CD8-positive, alpha-beta memory T cell (primary cell): ENCODE results near the gene PDGFD. TPM values are rescaled to one million over a fixed set of nuclear protein-coding genes. Genes with fewer than 3 reads are reported as not detected.

ENCODE experiments used
- CTCF ChIA-PET: fragments of 350-600 bp; sonication (Branson Sonifier 250); formaldehyde crosslinking; loops from one replicate; lab custom pipeline; 2021; ENCODE audit warnings: antibody characterized with exemption; lab: Charles Lee
- POLR2A ChIA-PET: fragments of 350-600 bp; sonication (Branson Sonifier 250); formaldehyde crosslinking; loops from one replicate; lab custom pipeline; 2021; ENCODE audit warnings: antibody characterized with exemption; lab: Charles Lee
- DNase-seq, 5 donors: peaks; one replicate each; pipeline versions ENCODE4 v3.0.0 to v3.0.0-alpha.2; 2020 to 2022; ENCODE audit warnings: mixed read lengths in 1 of 5
- H3K27ac ChIP-seq: one replicate; pipeline ENCODE4 v1.7.0; 2013; ENCODE audit warnings: low read depth, mild to moderate bottlenecking, low read length, moderate library complexity
- H3K27me3 ChIP-seq: 2 replicates; pipeline ENCODE4 v1.7.0; 2013; ENCODE audit warnings: low read length, mild to moderate bottlenecking; ENCODE audit not compliant: insufficient read depth, poor library complexity, severe bottlenecking
- H3K36me3 ChIP-seq: 2 replicates; pipeline ENCODE4 v1.7.0; 2013; ENCODE audit warnings: mild to moderate bottlenecking, low read length, moderate library complexity; ENCODE audit not compliant: insufficient read depth
- H3K4me1 ChIP-seq: 2 replicates; pipeline ENCODE4 v1.7.0; 2013; ENCODE audit warnings: mild to moderate bottlenecking, low read length, moderate library complexity; ENCODE audit not compliant: insufficient read depth
- H3K4me3 ChIP-seq: 2 replicates; pipeline ENCODE4 v1.7.0; 2013; ENCODE audit warnings: mild to moderate bottlenecking, low read length
- H3K9me3 ChIP-seq: 2 replicates; pipeline ENCODE4 v1.7.0; 2013; ENCODE audit warnings: mild to moderate bottlenecking, low read length
- H3K27ac Mint-ChIP-seq, 8 donors: one replicate each; pipeline ENCODE4 v1.8.0; 2020 to 2021; ENCODE audit warnings: mixed read lengths in 8 of 8, mild to moderate bottlenecking in 6 of 8, inconsistent platforms in 3 of 8, moderate library complexity in 3 of 8
- H3K27me3 Mint-ChIP-seq, 2 donors: one replicate each; pipeline ENCODE4 v1.8.0; 2020 to 2021; ENCODE audit warnings: mixed read lengths in 2 of 2, mild to moderate bottlenecking in 1 of 2, moderate library complexity in 1 of 2
- H3K36me3 Mint-ChIP-seq, 3 donors: one replicate each; pipeline ENCODE4 v1.8.0; 2020 to 2021; ENCODE audit warnings: mixed read lengths in 3 of 3, inconsistent platforms in 1 of 3, mild to moderate bottlenecking in 1 of 3
- H3K4me1 Mint-ChIP-seq, 3 donors: one replicate each; pipeline ENCODE4 v1.8.0; 2020 to 2021; ENCODE audit warnings: mixed read lengths in 3 of 3, inconsistent platforms in 1 of 3, mild to moderate bottlenecking in 1 of 3
- H3K4me3 Mint-ChIP-seq, 7 donors: one replicate each; pipeline ENCODE4 v1.8.0; 2020 to 2021; ENCODE audit warnings: mixed read lengths in 7 of 7, mild to moderate bottlenecking in 6 of 7, moderate library complexity in 4 of 7, inconsistent platforms in 2 of 7
- H3K9me3 Mint-ChIP-seq, 5 donors: one replicate each; pipeline ENCODE4 v1.8.0; 2020 to 2022; ENCODE audit warnings: mixed read lengths in 5 of 5, mild to moderate bottlenecking in 3 of 5, moderate library complexity in 2 of 5, inconsistent platforms in 1 of 5
- polyA plus RNA-seq: library from polyadenylated mRNA; unstranded; fragments of 300-500 nt; fragmentation: Illumina TruSeq; gene quantifications from one replicate; pipeline ENCODE4 v1.2.3, GENCODE V29; 2021
- total RNA-seq, 2 experiments: library from RNA; stranded (reverse); gene quantifications; one replicate each; pipeline ENCODE4 v1.2.3, GENCODE V29; 2021

Gene PDGFD
- total and polyA plus RNA-seq, 3 experiments from 2014 or later: 0.15 to 8.1 (median 0.29) TPM

DNA sequence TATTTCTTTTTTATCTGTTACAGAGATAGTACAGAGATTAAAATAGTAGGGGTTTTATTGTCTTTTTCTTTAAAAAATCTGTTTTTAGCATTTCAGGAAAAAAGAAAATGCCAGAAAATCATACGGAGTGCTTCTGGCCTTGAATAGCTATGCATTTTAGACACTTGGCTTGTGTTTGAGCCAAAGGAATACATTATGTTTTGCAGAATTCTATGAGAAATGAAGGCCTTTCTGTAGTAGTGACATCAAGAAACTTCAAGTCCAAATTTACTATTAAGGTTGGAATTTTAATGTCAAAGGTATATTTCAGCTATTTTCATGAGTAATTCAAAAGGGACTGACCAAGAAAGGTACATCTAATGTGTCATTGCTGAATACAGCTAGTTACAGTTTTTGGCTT, 183.8 kb downstream of the PDGFD start:
- Mint-ChIP-seq H3K27ac (no peak overlapping the region), H3K9me3 (peaks cover 0 to 4% (median 0%) of the 10 kb centered on the region in 5 donors), H3K36me3 (no peaks in the 10 kb centered on the region), H3K4me1 (no peaks in the 10 kb centered on the region), H3K4me3 (no peak overlapping the region), H3K27me3 (no peaks in the 10 kb centered on the region)
- H3K9me3 ChIP-seq: no peaks in the 10 kb centered on the region
- no peak overlapping the region for H3K27ac ChIP-seq
- no peak for DNase-seq
- no peak overlapping the region for H3K4me3 ChIP-seq
- H3K36me3 ChIP-seq: no peaks in the 10 kb centered on the region
- H3K4me1 ChIP-seq: no peaks in the 10 kb centered on the region
- no peaks in the 10 kb centered on the region for H3K27me3 ChIP-seq
- ChIA-PET CTCF (no interaction called here), POLR2A (no interaction called here)

DNA sequence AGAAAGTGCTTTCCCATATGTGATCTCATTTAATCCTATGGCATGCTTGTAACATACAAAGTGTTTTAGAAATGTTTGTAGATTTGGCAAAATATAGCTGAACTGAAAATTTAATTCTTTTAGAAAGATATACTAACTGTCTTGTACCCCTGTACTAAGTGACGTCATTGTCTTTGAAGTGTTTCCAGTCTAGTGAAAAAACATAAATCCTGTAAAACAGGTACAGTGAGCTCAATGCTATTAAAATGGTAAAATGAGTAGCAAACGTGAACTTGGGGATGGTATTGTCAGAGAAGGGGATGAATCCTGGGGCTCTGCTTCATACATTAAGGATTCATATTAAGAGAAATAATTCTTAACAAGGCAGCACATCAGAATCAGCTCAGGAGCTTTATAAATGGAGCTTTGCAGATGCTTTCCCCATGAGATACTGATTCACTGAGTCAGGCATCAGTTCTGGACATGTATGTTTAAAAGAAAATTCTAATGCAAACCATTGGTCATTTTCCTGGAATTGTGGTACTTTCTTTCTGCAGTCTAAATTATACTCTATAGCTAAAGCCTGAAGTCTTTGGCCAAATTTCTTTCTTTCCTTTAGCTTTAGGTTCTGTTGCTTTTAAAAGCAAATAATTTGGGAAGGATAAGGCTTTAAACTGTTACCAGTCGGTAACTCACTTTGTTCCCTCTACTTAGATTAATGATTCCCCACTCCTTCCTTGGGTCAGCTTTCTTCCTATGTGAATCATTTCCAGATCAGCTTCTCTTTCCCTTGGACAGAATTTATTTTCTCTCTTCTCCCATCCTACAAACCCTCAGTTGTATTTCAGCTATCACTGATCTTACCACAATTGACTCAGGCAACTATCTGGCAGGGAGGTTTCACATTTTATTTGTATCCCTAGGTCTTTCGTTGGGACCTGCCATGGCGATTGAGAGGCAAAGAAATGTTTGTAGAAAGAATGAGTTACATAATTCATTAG, 185.0 kb downstream of the PDGFD start:
- H3K27me3 ChIP-seq: no peaks in the 10 kb centered on the region
- Mint-ChIP-seq H3K4me3 (no peak overlapping the region), H3K4me1 (no peaks in the 10 kb centered on the region), H3K9me3 (peaks cover 0 to 3% (median 0%) of the 10 kb centered on the region in 5 donors), H3K36me3 (no peaks in the 10 kb centered on the region), H3K27ac (no peak overlapping the region), H3K27me3 (no peaks in the 10 kb centered on the region)
- POLR2A ChIA-PET: no interaction called here
- no peaks in the 10 kb centered on the region for H3K9me3 ChIP-seq
- H3K4me1 ChIP-seq: no peaks in the 10 kb centered on the region
- DNase-seq: no peak
- CTCF ChIA-PET: no interaction called here
- H3K4me3 ChIP-seq: no peak overlapping the region
- no peak overlapping the region for H3K27ac ChIP-seq
- H3K36me3 ChIP-seq: no peaks in the 10 kb centered on the region

DNA sequence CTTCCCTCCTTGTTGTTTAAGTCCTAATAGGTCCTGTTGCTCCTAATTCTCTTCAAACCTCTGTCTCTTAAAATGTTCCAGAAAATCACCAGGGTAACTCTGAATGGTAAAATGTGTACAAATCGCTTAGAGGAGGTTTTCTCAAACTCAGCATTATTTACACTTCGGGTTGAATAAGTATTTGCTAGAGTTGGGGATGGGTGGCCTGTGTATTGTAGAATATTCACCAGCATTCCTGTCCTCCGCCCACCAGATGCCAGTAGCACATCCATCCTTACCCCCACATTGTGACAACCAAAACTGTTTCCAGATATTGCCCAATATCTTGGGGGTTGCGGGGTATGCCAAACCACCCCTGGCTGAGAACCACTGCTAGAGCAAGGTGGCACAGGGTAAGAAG, 191.9 kb downstream of the PDGFD start:
- Mint-ChIP-seq H3K36me3 (no peaks in the 10 kb centered on the region), H3K4me3 (no peak overlapping the region), H3K27me3 (peaks cover 0 to 3% of the 10 kb centered on the region in 2 donors), H3K27ac (no peak overlapping the region), H3K4me1 (no peaks in the 10 kb centered on the region), H3K9me3 (peaks cover 0 to 3% (median 3%) of the 10 kb centered on the region in 5 donors)
- CTCF ChIA-PET: no interaction called here
- Histone ChIP-seq H3K27me3 (no peaks in the 10 kb centered on the region), H3K27ac (no peak overlapping the region), H3K4me3 (no peak overlapping the region), H3K4me1 (no peaks in the 10 kb centered on the region), H3K36me3 (no peaks in the 10 kb centered on the region), H3K9me3 (no peaks in the 10 kb centered on the region)
- no peak for DNase-seq
- POLR2A ChIA-PET: no interaction called here

GRCh38 chr11:103970701-103971249, 193.2 kb downstream of the PDGFD start:
- H3K36me3 ChIP-seq: no peaks in the 10 kb centered on the region
- H3K27me3 Mint-ChIP-seq: peaks cover 0 to 3% of the 10 kb centered on the region in 2 donors

DNA sequence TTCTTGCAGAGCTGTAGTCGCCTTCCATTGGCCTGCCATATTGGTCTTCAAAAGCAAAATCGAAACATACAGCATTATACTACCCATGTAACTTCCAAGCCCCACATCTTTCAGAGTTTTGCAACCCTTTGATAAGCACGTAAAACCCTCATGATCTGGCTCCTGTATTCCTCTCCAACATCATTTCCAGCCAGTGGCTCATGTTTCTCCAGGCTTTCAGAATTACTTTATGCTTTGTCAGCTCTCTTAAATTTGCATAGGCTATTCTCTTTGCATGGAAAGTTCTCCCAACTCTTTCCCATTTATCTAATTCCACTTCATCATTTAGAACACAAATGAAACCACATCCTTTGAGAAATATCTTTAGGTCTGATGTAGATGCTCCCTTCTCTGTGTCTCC, 195.3 kb downstream of the PDGFD start:
- no peaks in the 10 kb centered on the region for H3K4me1 ChIP-seq
- CTCF ChIA-PET: no interaction called here
- POLR2A ChIA-PET: no interaction called here
- no peaks in the 10 kb centered on the region for H3K36me3 ChIP-seq
- H3K27ac Mint-ChIP-seq: no peak overlapping the region
- no peaks in the 10 kb centered on the region for H3K4me1 Mint-ChIP-seq
- no peak overlapping the region for H3K4me3 ChIP-seq
- peaks cover 0 to 3% of the 10 kb centered on the region in 2 donors for H3K27me3 Mint-ChIP-seq
- H3K4me3 Mint-ChIP-seq: no peak overlapping the region
- no peaks in the 10 kb centered on the region for H3K9me3 ChIP-seq
- no peak for DNase-seq
- H3K9me3 Mint-ChIP-seq: peaks cover 0 to 2% (median under 1%) of the 10 kb centered on the region in 5 donors
- no peaks in the 10 kb centered on the region for H3K36me3 Mint-ChIP-seq
- no peak overlapping the region for H3K27ac ChIP-seq
- no peaks in the 10 kb centered on the region for H3K27me3 ChIP-seq

More at GRCh38 chr11:103970701-103971249, 193.2 kb downstream of the PDGFD start:
- H3K27ac ChIP-seq: no peak overlapping the region
- no peaks in the 10 kb centered on the region for H3K4me1 Mint-ChIP-seq
- no peaks in the 10 kb centered on the region for H3K4me1 ChIP-seq
- H3K27ac Mint-ChIP-seq: no peak overlapping the region
- no peaks in the 10 kb centered on the region for H3K27me3 ChIP-seq
- POLR2A ChIA-PET: no interaction called here
- no peaks in the 10 kb centered on the region for H3K9me3 ChIP-seq
- no peak for DNase-seq
- H3K4me3 Mint-ChIP-seq: no peak overlapping the region
- peaks cover 0 to 3% (median 3%) of the 10 kb centered on the region in 5 donors for H3K9me3 Mint-ChIP-seq
- H3K4me3 ChIP-seq: no peak overlapping the region
- CTCF ChIA-PET: no interaction called here
- no peaks in the 10 kb centered on the region for H3K36me3 Mint-ChIP-seq

DNA sequence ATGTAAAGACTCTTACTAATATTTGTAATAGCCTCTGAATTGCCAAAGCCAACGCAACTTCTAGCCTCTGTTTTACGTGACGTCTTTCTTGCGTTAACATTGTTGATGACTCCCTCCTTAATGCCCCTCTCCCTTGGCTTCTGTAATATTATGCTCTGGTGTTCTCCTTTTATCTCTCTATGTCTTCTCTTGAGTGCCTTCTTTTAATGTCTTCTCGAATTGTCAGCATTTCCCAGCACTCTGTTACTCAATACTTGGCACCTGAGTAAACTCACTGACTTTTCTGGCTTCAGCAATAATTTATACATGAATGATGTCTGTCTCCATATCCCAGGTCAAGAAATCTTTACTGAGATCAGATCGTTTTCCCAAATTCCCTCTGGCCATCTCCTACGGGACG, 196.0 kb downstream of the PDGFD start:
- no peak overlapping the region for H3K27ac ChIP-seq
- no peak overlapping the region for H3K4me3 Mint-ChIP-seq
- H3K36me3 ChIP-seq: no peaks in the 10 kb centered on the region
- H3K9me3 ChIP-seq: no peaks in the 10 kb centered on the region
- DNase-seq: no peak
- POLR2A ChIA-PET: no interaction called here
- no peaks in the 10 kb centered on the region for H3K27me3 ChIP-seq
- no peaks in the 10 kb centered on the region for H3K4me1 ChIP-seq
- no peaks in the 10 kb centered on the region for H3K36me3 Mint-ChIP-seq
- H3K9me3 Mint-ChIP-seq: peaks cover 0 to 2% (median 0%) of the 10 kb centered on the region in 5 donors
- no peak overlapping the region for H3K27ac Mint-ChIP-seq
- H3K27me3 Mint-ChIP-seq: peaks cover 0 to 3% of the 10 kb centered on the region in 2 donors
- no peak overlapping the region for H3K4me3 ChIP-seq
- no peaks in the 10 kb centered on the region for H3K4me1 Mint-ChIP-seq
- CTCF ChIA-PET: no interaction called here

DNA sequence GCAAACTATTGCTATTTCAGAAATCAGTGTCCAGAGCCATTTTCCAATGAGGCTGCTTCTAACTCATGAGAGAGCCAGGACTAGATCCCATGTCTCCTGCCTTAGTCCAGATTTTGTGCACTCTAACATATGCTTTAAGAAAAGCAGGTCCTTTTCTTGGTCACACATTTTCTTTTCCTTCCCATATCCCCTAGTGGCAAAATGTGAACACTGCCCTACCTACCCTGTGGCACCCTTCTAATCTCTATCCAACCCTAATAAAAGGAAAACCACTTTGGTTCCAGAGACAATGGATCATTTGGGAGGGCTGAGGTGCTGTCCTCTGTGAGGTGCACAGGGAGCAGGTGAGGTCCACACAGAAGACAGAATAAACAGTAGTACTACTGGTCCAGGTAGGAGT, 199.6 kb downstream of the PDGFD start:
- Histone ChIP-seq H3K9me3 (no peaks in the 10 kb centered on the region), H3K4me1 (no peaks in the 10 kb centered on the region), H3K36me3 (no peaks in the 10 kb centered on the region), H3K4me3 (no peak overlapping the region), H3K27ac (no peak overlapping the region), H3K27me3 (no peaks in the 10 kb centered on the region)
- Mint-ChIP-seq H3K36me3 (no peaks in the 10 kb centered on the region), H3K9me3 (peaks cover 0 to 2% (median 0%) of the 10 kb centered on the region in 5 donors), H3K4me1 (peaks cover 4% of the 10 kb centered on the region in 3 donors), H3K4me3 (no peak overlapping the region), H3K27me3 (no peaks in the 10 kb centered on the region), H3K27ac (no peak overlapping the region)
- POLR2A ChIA-PET: no interaction called here
- CTCF ChIA-PET: no interaction called here
- DNase-seq: no peak

DNA sequence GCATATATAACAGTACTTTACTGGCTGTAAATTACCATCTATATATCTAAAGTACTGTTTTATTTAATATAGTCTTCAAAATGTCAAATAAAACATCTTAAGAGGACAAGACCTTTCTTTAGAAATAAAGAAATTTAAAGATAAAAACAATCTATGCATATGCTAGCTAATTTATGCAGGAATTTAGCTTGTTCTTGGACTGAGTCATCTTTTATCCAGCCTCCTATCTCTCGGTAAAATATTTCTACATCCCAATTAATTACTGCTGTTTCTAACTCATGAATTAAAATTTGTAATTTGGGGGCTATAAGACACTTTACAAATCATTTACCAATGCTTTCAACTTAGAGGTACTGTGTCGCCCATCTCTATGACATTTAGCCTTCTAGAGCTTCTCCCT, 200.3 kb downstream of the PDGFD start:
- peaks cover 0 to 2% (median 0%) of the 10 kb centered on the region in 5 donors for H3K9me3 Mint-ChIP-seq
- POLR2A ChIA-PET: no interaction called here
- H3K27me3 ChIP-seq: no peaks in the 10 kb centered on the region

More for the DNA sequence above, 200.3 kb downstream of the PDGFD start:
- no peaks in the 10 kb centered on the region for H3K9me3 ChIP-seq
- H3K4me3 Mint-ChIP-seq: no peak overlapping the region
- DNase-seq: no peak
- no peak overlapping the region for H3K27ac ChIP-seq
- no peaks in the 10 kb centered on the region for H3K36me3 ChIP-seq
- H3K27me3 Mint-ChIP-seq: no peaks in the 10 kb centered on the region
- CTCF ChIA-PET: no interaction called here
- peaks cover 11 to 12% (median 12%) of the 10 kb centered on the region in 3 donors for H3K4me1 Mint-ChIP-seq
- no peak overlapping the region for H3K27ac Mint-ChIP-seq
- no peaks in the 10 kb centered on the region for H3K36me3 Mint-ChIP-seq
- H3K4me1 ChIP-seq: no peaks in the 10 kb centered on the region
- H3K4me3 ChIP-seq: no peak overlapping the region
